ENCODE measurements around the gene RS1. TPM values are rescaled to one million over a fixed set of nuclear protein-coding genes. Genes with fewer than 3 reads are reported as not detected.

The RS1 gene
- total RNA-seq, 6 experiments from 2014 or later, result not detected

DNA sequence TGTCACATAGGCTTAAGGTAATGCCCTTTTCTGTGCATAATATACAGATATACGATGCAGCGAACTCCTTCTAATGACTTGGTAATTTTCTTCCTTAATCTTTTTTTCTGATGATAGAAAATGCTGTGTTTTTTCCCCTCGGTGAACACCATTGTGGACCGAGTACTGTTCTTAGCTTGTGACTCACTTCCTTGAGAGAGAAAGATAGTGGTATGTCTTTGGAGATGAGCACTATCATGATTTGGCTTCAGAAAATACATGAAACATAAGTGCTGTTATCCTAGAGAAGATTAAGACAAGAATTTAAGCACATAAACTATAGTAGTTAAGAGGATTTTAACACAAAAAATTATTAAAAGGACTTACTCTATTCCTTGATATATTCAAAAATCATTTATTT, 63.9 kb downstream of the RS1 start:
- intact Hi-C loops (cut with DNase I), result no loop called here
- TF ChIP-seq, protein P1, sequence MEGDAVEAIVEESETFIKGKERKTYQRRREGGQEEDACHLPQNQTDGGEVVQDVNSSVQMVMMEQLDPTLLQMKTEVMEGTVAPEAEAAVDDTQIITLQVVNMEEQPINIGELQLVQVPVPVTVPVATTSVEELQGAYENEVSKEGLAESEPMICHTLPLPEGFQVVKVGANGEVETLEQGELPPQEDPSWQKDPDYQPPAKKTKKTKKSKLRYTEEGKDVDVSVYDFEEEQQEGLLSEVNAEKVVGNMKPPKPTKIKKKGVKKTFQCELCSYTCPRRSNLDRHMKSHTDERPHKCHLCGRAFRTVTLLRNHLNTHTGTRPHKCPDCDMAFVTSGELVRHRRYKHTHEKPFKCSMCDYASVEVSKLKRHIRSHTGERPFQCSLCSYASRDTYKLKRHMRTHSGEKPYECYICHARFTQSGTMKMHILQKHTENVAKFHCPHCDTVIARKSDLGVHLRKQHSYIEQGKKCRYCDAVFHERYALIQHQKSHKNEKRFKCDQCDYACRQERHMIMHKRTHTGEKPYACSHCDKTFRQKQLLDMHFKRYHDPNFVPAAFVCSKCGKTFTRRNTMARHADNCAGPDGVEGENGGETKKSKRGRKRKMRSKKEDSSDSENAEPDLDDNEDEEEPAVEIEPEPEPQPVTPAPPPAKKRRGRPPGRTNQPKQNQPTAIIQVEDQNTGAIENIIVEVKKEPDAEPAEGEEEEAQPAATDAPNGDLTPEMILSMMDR (IDR thresholded peaks at IDR 0.05), result no peak
- no peak for TF ChIP-seq POLR2A (IDR thresholded peaks at IDR 0.05)
- Histone ChIP-seq H3K4me3 (no peak overlapping the region), H3K27ac (no peak overlapping the region), H3K4me1 (no peaks in the 10 kb centered on the region), H3K9me3 (no peaks in the 10 kb centered on the region), H3K27me3 (no peaks in the 10 kb centered on the region), H3K36me3 (no peaks in the 10 kb centered on the region)
- DNase-seq (no peak), ATAC-seq (no peak)
- WGBS (ENCODE audit: insufficient coverage, low coverage, low lambda C conversion rate, missing lambda C conversion rate), result 67% methylated on average over 4 of the region's 4 CpGs

DNA sequence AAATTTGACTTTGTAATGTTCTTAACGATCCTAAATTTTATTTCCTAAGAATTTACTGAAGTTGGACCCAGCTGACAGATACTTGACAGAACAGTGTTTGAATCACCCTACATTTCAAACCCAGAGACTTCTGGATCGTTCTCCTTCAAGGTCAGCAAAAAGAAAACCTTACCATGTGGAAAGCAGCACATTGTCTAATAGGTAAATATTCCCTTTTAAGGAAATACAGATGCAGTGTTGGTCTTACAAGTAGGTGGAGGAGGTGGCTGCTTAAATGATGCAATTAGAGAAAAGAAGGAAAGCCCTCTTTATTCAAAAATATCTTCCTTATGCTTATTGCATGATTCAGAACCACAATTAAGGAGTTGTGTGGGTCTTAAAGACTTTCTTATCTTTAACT, 73.5 kb downstream of the RS1 start:
- TF ChIP-seq POLR2A (IDR thresholded peaks at IDR 0.05), result no peak
- TF ChIP-seq, protein P1 (IDR thresholded peaks at IDR 0.05), result no peak
- no peak for ATAC-seq
- DNase-seq, result no peak
- H3K9me3 ChIP-seq, result no peaks in the 10 kb centered on the region
- 39% methylated on average over 2 of the region's 2 CpGs for WGBS (ENCODE audit: insufficient coverage, low coverage, low lambda C conversion rate, missing lambda C conversion rate)
- H3K27me3 ChIP-seq, result no peaks in the 10 kb centered on the region
- no peaks in the 10 kb centered on the region for H3K4me1 ChIP-seq
- no peak overlapping the region for H3K27ac ChIP-seq
- intact Hi-C loops (cut with DNase I), result no loop called here
- no peak overlapping the region for H3K4me3 ChIP-seq
- H3K36me3 ChIP-seq, result no peaks in the 10 kb centered on the region

DNA sequence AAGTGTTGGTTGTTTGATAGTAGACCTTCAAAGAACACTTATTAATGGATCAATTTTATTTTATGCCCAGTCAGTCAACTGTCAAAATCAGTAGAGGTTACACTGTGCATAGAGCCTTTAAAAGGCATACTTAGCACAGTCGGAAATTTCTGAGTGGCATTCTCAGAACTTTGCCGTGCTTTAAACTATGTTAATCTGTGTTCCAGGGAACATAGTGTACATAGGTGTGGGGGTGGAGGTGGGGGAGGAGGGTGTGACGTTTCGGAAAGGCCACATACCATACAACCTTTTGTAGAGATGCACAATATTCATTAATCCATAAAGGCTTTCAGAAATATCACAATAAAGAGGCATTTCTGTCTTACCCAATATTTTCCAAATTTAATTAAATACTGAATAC, 75.8 kb downstream of the RS1 start:
- 50% methylated on average over 4 of the region's 4 CpGs for WGBS (ENCODE audit: insufficient coverage, low coverage, low lambda C conversion rate, missing lambda C conversion rate)
- intact Hi-C loops (cut with DNase I), result no loop called here
- H3K27me3 ChIP-seq, result no peaks in the 10 kb centered on the region
- ATAC-seq (no peak), DNase-seq (no peak)
- H3K36me3 ChIP-seq, result no peaks in the 10 kb centered on the region
- H3K4me1 ChIP-seq, result no peaks in the 10 kb centered on the region
- H3K27ac ChIP-seq, result no peak overlapping the region
- H3K4me3 ChIP-seq, result no peak overlapping the region
- TF ChIP-seq POLR2A (IDR thresholded peaks at IDR 0.05), result no peak
- TF ChIP-seq, protein P1 (IDR thresholded peaks at IDR 0.05), result no peak
- H3K9me3 ChIP-seq, result no peaks in the 10 kb centered on the region

DNA sequence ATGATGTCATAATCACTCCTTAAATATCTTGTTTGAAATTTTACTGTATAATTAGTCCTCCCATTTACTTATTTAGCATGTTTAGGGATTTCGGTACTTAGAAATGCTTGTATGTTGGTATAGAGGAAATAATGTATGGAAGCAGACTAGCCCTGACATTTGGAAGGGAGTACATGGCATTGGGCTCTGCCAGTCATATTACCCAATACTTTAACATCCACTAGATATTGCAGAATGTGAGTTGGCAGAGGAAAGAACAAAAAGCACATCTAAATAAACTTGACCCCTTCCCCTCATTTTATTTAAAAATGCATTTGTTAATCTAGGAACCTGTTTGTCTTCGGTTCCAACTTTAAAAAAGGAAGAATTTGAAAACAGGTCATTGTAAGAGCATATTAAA, 77.8 kb downstream of the RS1 start:
- intact Hi-C loops (cut with DNase I), result no loop called here
- Histone ChIP-seq H3K4me3 (no peak overlapping the region), H3K27ac (no peak overlapping the region), H3K9me3 (no peaks in the 10 kb centered on the region), H3K27me3 (no peaks in the 10 kb centered on the region), H3K36me3 (no peaks in the 10 kb centered on the region), H3K4me1 (no peaks in the 10 kb centered on the region)
- DNase-seq (no peak), ATAC-seq (peak; percentile 34 to 59 (median 50))
- 60% methylated on average over 2 of the region's 2 CpGs for WGBS (ENCODE audit: insufficient coverage, low coverage, low lambda C conversion rate, missing lambda C conversion rate)
- TF ChIP-seq, protein P1 (IDR thresholded peaks at IDR 0.05), result no peak
- no peak for TF ChIP-seq POLR2A (IDR thresholded peaks at IDR 0.05)

DNA sequence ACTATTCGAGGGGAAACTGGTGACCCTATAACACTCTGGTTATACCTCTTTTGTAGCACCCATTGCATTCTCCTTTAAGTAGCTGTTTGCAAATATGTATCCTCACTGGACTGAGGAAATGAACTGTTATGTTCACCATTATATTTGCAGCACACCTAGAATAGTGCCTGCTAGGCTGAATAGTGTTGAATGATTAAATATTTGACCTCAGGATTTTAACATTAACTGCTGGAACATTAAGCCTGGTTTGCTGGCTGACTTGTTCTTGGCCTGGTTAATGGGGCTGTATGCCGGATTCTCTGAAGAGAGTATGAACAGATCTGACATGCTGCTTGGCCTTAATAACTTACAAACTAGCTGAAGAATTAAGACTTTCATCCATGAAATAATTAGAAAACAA, 80.1 kb downstream of the RS1 start:
- Histone ChIP-seq H3K27ac (no peak overlapping the region), H3K27me3 (no peaks in the 10 kb centered on the region), H3K36me3 (no peaks in the 10 kb centered on the region), H3K4me3 (no peak overlapping the region), H3K9me3 (no peaks in the 10 kb centered on the region), H3K4me1 (no peaks in the 10 kb centered on the region)
- intact Hi-C loops (cut with DNase I), result no loop called here
- TF ChIP-seq, protein P1 (IDR thresholded peaks at IDR 0.05), result no peak
- TF ChIP-seq POLR2A (IDR thresholded peaks at IDR 0.05), result no peak
- ATAC-seq (peak in 1 of 4 donors; percentile 28), DNase-seq (no peak)
- WGBS (ENCODE audit: insufficient coverage, low coverage, low lambda C conversion rate, missing lambda C conversion rate), result 39% methylated on average over 2 of the region's 2 CpGs

All from right lobe of liver (tissue), 6 donors.